ENCODE results near the gene MAGI2. TPM values are rescaled to one million over a fixed set of nuclear protein-coding genes. Genes with fewer than 3 reads are reported as not detected.

The MAGI2 gene
- total RNA-seq, 1 donor from 2014 or later, result 0.38 TPM

DNA sequence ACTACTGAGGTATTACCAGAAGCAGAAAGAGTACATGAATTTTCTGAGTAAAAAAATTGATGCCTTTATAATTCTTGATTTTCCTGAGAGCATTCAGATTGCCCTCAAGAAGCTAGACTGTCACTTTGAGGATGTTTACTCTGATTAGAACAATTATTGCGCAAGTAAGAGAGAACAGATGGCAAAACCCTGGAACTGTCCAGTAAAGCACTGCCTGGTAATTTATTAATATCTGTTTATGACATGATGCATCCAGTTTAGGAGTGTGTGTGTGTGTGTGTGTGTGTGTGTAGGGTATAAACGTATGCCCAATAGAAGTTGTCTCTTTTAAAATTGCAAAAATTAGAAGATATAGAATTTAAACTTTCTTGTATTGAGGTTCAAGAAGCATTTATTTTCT, 1275.1 kb downstream of the MAGI2 start:
- no peaks in the 10 kb centered on the region for H3K4me1 Mint-ChIP-seq
- ATAC-seq (ENCODE audit: low read depth) (no peak), DNase-seq (no peak)
- no peak overlapping the region for H3K4me3 Mint-ChIP-seq
- TF ChIP-seq, protein P1, sequence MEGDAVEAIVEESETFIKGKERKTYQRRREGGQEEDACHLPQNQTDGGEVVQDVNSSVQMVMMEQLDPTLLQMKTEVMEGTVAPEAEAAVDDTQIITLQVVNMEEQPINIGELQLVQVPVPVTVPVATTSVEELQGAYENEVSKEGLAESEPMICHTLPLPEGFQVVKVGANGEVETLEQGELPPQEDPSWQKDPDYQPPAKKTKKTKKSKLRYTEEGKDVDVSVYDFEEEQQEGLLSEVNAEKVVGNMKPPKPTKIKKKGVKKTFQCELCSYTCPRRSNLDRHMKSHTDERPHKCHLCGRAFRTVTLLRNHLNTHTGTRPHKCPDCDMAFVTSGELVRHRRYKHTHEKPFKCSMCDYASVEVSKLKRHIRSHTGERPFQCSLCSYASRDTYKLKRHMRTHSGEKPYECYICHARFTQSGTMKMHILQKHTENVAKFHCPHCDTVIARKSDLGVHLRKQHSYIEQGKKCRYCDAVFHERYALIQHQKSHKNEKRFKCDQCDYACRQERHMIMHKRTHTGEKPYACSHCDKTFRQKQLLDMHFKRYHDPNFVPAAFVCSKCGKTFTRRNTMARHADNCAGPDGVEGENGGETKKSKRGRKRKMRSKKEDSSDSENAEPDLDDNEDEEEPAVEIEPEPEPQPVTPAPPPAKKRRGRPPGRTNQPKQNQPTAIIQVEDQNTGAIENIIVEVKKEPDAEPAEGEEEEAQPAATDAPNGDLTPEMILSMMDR (IDR thresholded peaks at IDR 0.05), result no peak
- ChIA-PET POLR2A (no interaction called here), CTCF (no interaction called here)
- H3K9me3 Mint-ChIP-seq, result no peaks in the 10 kb centered on the region
- no peaks in the 10 kb centered on the region for H3K36me3 Mint-ChIP-seq (ENCODE audit: low read depth)
- H3K27ac Mint-ChIP-seq, result no peak overlapping the region
- intact Hi-C loops (cut with micrococcal nuclease), result no loop called here
- H3K27me3 Mint-ChIP-seq, result peaks cover 6% of the 10 kb centered on the region

DNA sequence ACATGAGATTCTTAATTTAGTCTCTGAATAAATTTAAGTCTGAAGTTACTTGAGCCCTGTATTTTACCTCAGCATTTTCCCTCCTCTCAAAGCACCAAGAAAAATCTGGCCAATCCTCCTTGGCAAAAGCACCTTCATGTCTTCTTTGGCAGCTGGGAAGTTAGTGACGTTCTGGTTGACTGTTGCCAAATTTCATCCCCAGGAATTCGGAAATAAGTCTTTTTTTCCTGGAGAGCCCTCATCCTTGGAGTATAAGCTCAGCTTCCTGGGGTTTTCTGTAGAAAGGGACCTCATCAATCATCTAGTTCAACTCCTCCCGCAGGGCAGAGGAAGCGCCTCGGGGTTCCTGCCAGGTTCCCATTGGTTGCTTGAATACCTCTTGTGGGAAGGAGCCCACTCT, 1277.3 kb downstream of the MAGI2 start:
- CTCF ChIA-PET, result no interaction called here
- H3K36me3 Mint-ChIP-seq (ENCODE audit: low read depth), result no peaks in the 10 kb centered on the region

DNA sequence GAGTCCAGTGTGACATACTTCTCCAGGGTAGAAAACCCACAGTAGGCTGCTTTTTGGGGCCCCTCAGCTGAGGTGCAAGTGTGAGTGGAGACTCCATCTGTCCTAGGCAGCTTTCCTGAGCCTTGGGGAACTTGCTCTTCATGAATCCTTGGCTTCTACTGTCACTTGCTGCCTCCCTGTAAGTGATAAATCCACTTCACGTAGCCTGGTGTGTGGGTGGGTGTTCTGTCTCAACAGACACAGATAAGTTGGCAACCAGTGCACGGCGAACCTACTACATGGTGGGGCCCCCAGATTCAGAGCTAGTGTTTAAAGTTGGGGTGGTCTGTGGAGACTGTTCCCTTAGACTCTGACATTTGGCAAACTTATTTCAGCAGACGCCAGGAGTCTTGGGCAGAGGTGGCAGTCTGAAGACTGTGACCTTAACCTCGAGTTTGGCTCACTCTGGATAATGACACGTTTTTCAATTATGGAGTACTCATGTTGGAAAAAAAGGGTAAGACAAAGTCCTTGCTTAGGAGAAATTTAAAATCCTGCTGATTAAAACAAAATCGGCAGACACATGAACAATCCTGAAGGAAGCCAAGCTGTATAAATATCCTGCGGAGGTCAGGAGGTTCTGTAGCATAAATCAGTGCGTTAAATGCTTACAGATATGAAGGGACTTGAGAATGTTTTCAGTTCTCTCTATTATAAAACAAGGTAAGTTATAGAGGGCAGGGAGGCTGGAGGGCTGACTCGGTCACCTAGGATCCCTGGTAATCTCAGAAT, 1278.0 kb downstream of the MAGI2 start:
- no peak overlapping the region for H3K4me3 Mint-ChIP-seq
- peaks cover 4% of the 10 kb centered on the region for H3K27me3 Mint-ChIP-seq
- ChIA-PET CTCF (no interaction called here), POLR2A (no interaction called here)
- intact Hi-C loops (cut with micrococcal nuclease), result no loop called here
- H3K4me1 Mint-ChIP-seq, result no peaks in the 10 kb centered on the region
- TF ChIP-seq, protein P1 (IDR thresholded peaks at IDR 0.05), result no peak
- no peaks in the 10 kb centered on the region for H3K36me3 Mint-ChIP-seq (ENCODE audit: low read depth)
- ATAC-seq (ENCODE audit: low read depth), result no peak
- H3K9me3 Mint-ChIP-seq, result no peaks in the 10 kb centered on the region
- DNase-seq, result no peak
- H3K27ac Mint-ChIP-seq, result no peak overlapping the region

More for the DNA sequence above, 1277.3 kb downstream of the MAGI2 start:
- Mint-ChIP-seq H3K9me3 (no peaks in the 10 kb centered on the region), H3K27me3 (peaks cover 4% of the 10 kb centered on the region), H3K27ac (no peak overlapping the region), H3K4me3 (no peak overlapping the region), H3K4me1 (no peaks in the 10 kb centered on the region)
- ATAC-seq (ENCODE audit: low read depth), result no peak
- POLR2A ChIA-PET, result no interaction called here
- TF ChIP-seq, protein P1 (IDR thresholded peaks at IDR 0.05), result no peak
- intact Hi-C loops (cut with micrococcal nuclease), result no loop called here
- DNase-seq, result no peak

DNA sequence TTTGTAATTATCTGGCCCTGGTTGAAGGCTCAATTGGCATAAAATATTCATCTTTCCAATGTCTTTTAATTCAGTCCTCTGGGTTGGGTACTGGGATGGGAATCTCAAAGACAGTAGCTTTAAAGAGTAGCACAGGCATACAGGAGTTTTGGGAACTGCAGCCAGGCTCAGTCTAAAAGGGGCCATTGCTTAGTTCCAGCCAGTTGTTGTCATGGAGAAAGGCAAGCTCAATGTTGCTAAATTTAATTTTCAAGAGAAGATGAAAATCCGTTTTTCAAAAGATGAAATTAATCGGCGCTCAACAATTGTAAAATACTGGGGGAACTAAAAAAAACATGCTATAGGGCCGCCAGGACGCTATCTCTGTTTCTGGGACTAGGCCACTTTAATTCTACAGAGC, 1279.8 kb downstream of the MAGI2 start:
- peaks cover 4% of the 10 kb centered on the region for H3K27me3 Mint-ChIP-seq
- no peaks in the 10 kb centered on the region for H3K4me1 Mint-ChIP-seq
- ChIA-PET CTCF (no interaction called here), POLR2A (no interaction called here)
- no peak overlapping the region for H3K27ac Mint-ChIP-seq
- DNase-seq, result no peak
- TF ChIP-seq, protein P1 (IDR thresholded peaks at IDR 0.05), result no peak
- no peak overlapping the region for H3K4me3 Mint-ChIP-seq
- ATAC-seq (ENCODE audit: low read depth), result no peak
- H3K36me3 Mint-ChIP-seq (ENCODE audit: low read depth), result no peaks in the 10 kb centered on the region
- no peaks in the 10 kb centered on the region for H3K9me3 Mint-ChIP-seq
- intact Hi-C loops (cut with micrococcal nuclease), result no loop called here

DNA sequence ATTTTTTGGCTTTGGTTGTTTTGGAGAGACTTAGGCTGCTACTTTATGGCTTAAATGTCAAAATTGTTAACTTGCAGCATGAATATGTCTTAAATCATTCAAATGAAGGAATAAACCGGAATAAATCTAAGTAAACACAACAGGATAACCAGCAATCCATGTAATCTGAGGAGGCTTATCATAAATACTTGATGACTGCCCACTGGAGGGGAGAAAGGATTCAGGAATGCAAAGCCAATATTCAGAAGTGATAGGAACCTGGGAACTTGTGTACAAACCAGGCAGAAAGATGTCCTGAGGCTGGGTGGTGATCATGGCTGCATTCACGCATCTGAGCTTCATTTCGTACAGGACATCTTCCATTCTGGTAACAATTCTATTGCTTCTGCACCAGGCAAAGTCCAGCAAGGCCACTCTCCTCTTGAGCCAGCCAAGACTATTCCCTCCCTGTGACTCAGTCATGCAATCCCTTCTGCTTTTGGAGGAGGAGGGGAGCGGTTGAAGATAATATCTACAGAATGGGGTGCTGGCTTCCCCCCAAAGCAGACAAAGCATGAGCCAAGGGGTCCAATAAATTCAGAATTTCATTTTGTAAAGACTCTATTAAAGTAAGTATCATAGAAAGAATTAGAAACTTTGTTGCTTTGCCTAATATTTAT, 1280.4 kb downstream of the MAGI2 start:
- no peak for DNase-seq
- Mint-ChIP-seq H3K4me3 (no peak overlapping the region), H3K4me1 (no peaks in the 10 kb centered on the region), H3K27me3 (peaks cover 4% of the 10 kb centered on the region), H3K9me3 (no peaks in the 10 kb centered on the region), H3K36me3 (ENCODE audit: low read depth) (no peaks in the 10 kb centered on the region), H3K27ac (no peak overlapping the region)
- CTCF ChIA-PET, result no interaction called here
- intact Hi-C loops (cut with micrococcal nuclease), result no loop called here
- TF ChIP-seq, protein P1 (IDR thresholded peaks at IDR 0.05), result no peak
- POLR2A ChIA-PET, result no interaction called here
- ATAC-seq (ENCODE audit: low read depth), result no peak

Data from activated B cell treated with CpG ODN at 0.5 μM for 24 hours (primary cell).